Measurements from ENCODE around the gene NACC2.

DNA sequence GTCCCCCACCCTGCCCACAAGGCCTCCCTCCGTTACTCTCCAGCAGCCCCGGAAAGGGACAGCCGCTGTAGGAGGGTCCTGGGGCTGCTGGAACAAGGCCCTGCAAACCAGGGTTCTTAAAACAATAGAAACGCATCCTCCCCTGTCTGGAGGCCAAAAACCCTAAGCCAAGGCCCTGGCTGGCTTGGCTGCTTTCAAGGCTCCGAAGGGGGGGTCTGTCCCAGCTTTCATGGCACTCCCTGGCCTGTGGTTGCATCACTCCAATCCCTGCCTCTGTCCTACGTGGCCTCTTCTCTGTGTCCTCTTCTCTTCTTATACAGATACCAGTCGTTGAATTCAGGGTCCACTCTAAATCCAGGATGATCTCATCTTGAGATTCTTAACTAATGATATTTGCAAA lies 126.5 kb downstream of the NACC2 start:
- TF ChIP-seq, protein P1, sequence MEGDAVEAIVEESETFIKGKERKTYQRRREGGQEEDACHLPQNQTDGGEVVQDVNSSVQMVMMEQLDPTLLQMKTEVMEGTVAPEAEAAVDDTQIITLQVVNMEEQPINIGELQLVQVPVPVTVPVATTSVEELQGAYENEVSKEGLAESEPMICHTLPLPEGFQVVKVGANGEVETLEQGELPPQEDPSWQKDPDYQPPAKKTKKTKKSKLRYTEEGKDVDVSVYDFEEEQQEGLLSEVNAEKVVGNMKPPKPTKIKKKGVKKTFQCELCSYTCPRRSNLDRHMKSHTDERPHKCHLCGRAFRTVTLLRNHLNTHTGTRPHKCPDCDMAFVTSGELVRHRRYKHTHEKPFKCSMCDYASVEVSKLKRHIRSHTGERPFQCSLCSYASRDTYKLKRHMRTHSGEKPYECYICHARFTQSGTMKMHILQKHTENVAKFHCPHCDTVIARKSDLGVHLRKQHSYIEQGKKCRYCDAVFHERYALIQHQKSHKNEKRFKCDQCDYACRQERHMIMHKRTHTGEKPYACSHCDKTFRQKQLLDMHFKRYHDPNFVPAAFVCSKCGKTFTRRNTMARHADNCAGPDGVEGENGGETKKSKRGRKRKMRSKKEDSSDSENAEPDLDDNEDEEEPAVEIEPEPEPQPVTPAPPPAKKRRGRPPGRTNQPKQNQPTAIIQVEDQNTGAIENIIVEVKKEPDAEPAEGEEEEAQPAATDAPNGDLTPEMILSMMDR (optimal IDR thresholded peaks at IDR 0.05 in 1 of 3, IDR thresholded peaks at IDR 0.05 in 1 of 3, conservative IDR thresholded peaks at IDR 0.05 in 1 of 3; ENCODE audit: extremely low read depth in 1 of 3, insufficient read depth in 2 of 3, low read length in 3 of 3), result no peak
- no peak for TF ChIP-seq EZH2 (IDR thresholded peaks at IDR 0.05; ENCODE audit: low read length)
